H9 (cell line): Measurements from ENCODE around the gene OR6T1. TPM values are rescaled to one million over a fixed set of nuclear protein-coding genes. Genes with fewer than 3 reads are reported as not detected.

Experiments
- DNase-seq: peaks from one replicate; pipeline ENCODE4 v3.0.0-alpha.2; 2017
- H2AFZ ChIP-seq: one replicate; pipeline ENCODE4 v1.6.1; 2013; ENCODE audit warnings: mild to moderate bottlenecking, low read length, control low read depth, moderate library complexity
- H2AK5ac ChIP-seq: 2 replicates; pipeline ENCODE4 v1.6.1; 2013; ENCODE audit warnings: low read length, control low read depth, mixed read lengths; ENCODE audit not compliant: insufficient read length
- H2BK120ac ChIP-seq: one replicate; pipeline ENCODE4 v1.6.1; 2013; ENCODE audit warnings: low read depth, mild to moderate bottlenecking, low read length, control low read depth, inconsistent platforms; ENCODE audit not compliant: poor library complexity, severe bottlenecking
- H2BK12ac ChIP-seq: 2 replicates; pipeline ENCODE4 v1.6.1; 2013; ENCODE audit warnings: low read length, control low read depth, mixed read lengths, low read depth; ENCODE audit not compliant: insufficient read length
- H2BK15ac ChIP-seq: 2 replicates; pipeline ENCODE4 v1.6.1; 2013; ENCODE audit warnings: low read depth, low read length, control low read depth
- H2BK20ac ChIP-seq: one replicate; pipeline ENCODE4 v1.6.1; 2013; ENCODE audit warnings: low read depth, mild to moderate bottlenecking, low read length, control low read depth, inconsistent platforms; ENCODE audit not compliant: poor library complexity, severe bottlenecking
- H2BK5ac ChIP-seq: 2 replicates; pipeline ENCODE4 v1.6.1; 2013; ENCODE audit warnings: low read length, control low read depth, mixed read lengths; ENCODE audit not compliant: insufficient read length
- H3K14ac ChIP-seq: 2 replicates; pipeline ENCODE4 v1.6.1; 2013; ENCODE audit warnings: low read length, control low read depth; ENCODE audit not compliant: insufficient read depth
- H3K18ac ChIP-seq: 2 replicates; pipeline ENCODE4 v1.6.1; 2013; ENCODE audit warnings: low read depth, mild to moderate bottlenecking, mixed read lengths, low read length, control low read depth; ENCODE audit not compliant: insufficient read length
- H3K23ac ChIP-seq: 2 replicates; pipeline ENCODE4 v1.6.1; 2013; ENCODE audit warnings: low read length, control low read depth, mixed read lengths, low read depth; ENCODE audit not compliant: insufficient read length
- H3K23me2 ChIP-seq: 2 replicates; pipeline ENCODE4 v1.6.1; 2013; ENCODE audit warnings: low read depth, mild to moderate bottlenecking, mixed read lengths, low read length, control low read depth; ENCODE audit not compliant: insufficient read length, poor library complexity, severe bottlenecking
- H3K27ac ChIP-seq: 2 replicates; pipeline ENCODE4 v1.5.1; 2013; ENCODE audit warnings: low read length, control low read depth, mixed read lengths, low read depth; ENCODE audit not compliant: insufficient read length
- H3K27me3 ChIP-seq: 2 replicates; pipeline ENCODE4 v1.6.1; 2013; ENCODE audit warnings: low read length, control low read depth, inconsistent platforms; ENCODE audit not compliant: insufficient read depth
- H3K4ac ChIP-seq: 2 replicates; pipeline ENCODE4 v1.6.1; 2013; ENCODE audit warnings: low read depth, mild to moderate bottlenecking, control low read depth, inconsistent platforms, low read length, moderate library complexity
- H3K4me1 ChIP-seq: 2 replicates; pipeline ENCODE4 v1.6.1; 2013; ENCODE audit warnings: low read length, control low read depth, inconsistent platforms; ENCODE audit not compliant: insufficient read depth
- H3K4me2 ChIP-seq: 2 replicates; pipeline ENCODE4 v1.6.1; 2013; ENCODE audit warnings: low read length, control low read depth, mixed read lengths; ENCODE audit not compliant: insufficient read length, insufficient read depth
- H3K56ac ChIP-seq: 2 replicates; pipeline ENCODE4 v1.6.1; 2013; ENCODE audit warnings: low read depth, mild to moderate bottlenecking, mixed read lengths, low read length, control low read depth; ENCODE audit not compliant: insufficient read length
- H3K79me1 ChIP-seq: 2 replicates; pipeline ENCODE4 v1.6.1; 2013; ENCODE audit warnings: low read depth, mild to moderate bottlenecking, moderate library complexity, low read length, control low read depth, inconsistent platforms; ENCODE audit not compliant: insufficient read depth, poor library complexity, severe bottlenecking
- H3K79me2 ChIP-seq: 2 replicates; pipeline ENCODE4 v1.6.1; 2013; ENCODE audit warnings: low read length, control low read depth, inconsistent platforms; ENCODE audit not compliant: insufficient read depth
- H3K9ac ChIP-seq: 2 replicates; pipeline ENCODE4 v1.6.1; 2013; ENCODE audit warnings: low read length, control low read depth, mixed read lengths; ENCODE audit not compliant: insufficient read length; ENCODE audit errors: extremely low read depth
- H3K9me3 ChIP-seq: one replicate; pipeline ENCODE4 v1.6.1; 2013; ENCODE audit warnings: low read depth, low read length, inconsistent platforms; ENCODE audit not compliant: control insufficient read depth
- H3T11ph ChIP-seq: one replicate; pipeline ENCODE4 v1.6.1; 2013; ENCODE audit warnings: mild to moderate bottlenecking, low read length, control low read depth, inconsistent platforms
- H4K20me1 ChIP-seq: one replicate; pipeline ENCODE4 v1.6.1; 2013; ENCODE audit not compliant: control insufficient read depth, insufficient read length, insufficient read depth
- H4K5ac ChIP-seq: 2 replicates; pipeline ENCODE4 v1.6.1; 2013; ENCODE audit warnings: low read depth, mild to moderate bottlenecking, mixed read lengths, low read length, control low read depth; ENCODE audit not compliant: insufficient read length
- H4K8ac ChIP-seq: replicated peaks from 2 replicates; pipeline ENCODE4 v1.6.1; 2013; ENCODE audit warnings: low read length, control low read depth, mixed read lengths, low read depth; ENCODE audit not compliant: insufficient read length
- H4K91ac ChIP-seq: 2 replicates; pipeline ENCODE4 v1.6.1; 2013; ENCODE audit warnings: low read depth, mild to moderate bottlenecking, moderate library complexity, mixed read lengths, low read length, control low read depth; ENCODE audit not compliant: insufficient read length
- H3K27ac Mint-ChIP-seq, 3 experiments: 2 replicates in 2 of 3; 3 replicates in 1 of 3; pipeline ENCODE4 v1.8.0; 2020 to 2021; ENCODE audit warnings: mixed read lengths in 3 of 3, mild to moderate bottlenecking in 1 of 3, moderate library complexity in 1 of 3
- H3K27me3 Mint-ChIP-seq: 2 replicates; pipeline ENCODE4 v1.8.0; 2021; ENCODE audit warnings: low read depth, mild to moderate bottlenecking, moderate library complexity, mixed read lengths
- H3K36me3 Mint-ChIP-seq, 3 experiments: 2 replicates in 2 of 3; 3 replicates in 1 of 3; pipeline ENCODE4 v1.8.0; 2020 to 2021; ENCODE audit warnings: low read depth in 3 of 3, mixed read lengths in 3 of 3; ENCODE audit not compliant: insufficient read depth in 1 of 3
- H3K4me1 Mint-ChIP-seq, 2 experiments: 2 replicates each; pipeline ENCODE4 v1.8.0; 2020; ENCODE audit warnings: mixed read lengths in 2 of 2
- H3K4me3 Mint-ChIP-seq, 2 experiments: 2 replicates in 1 of 2; 3 replicates in 1 of 2; pipeline ENCODE4 v1.8.0; 2020 to 2021; ENCODE audit warnings: mild to moderate bottlenecking in 2 of 2, mixed read lengths in 2 of 2, moderate library complexity in 1 of 2
- H3K9me3 Mint-ChIP-seq, 2 experiments: 2 replicates in 1 of 2; 3 replicates in 1 of 2; pipeline ENCODE4 v1.8.0; 2020; ENCODE audit warnings: mild to moderate bottlenecking in 2 of 2, mixed read lengths in 2 of 2, moderate library complexity in 1 of 2
- WGBS: extraction: QIAGEN DNeasy Blood & Tissue Kit; methylation state at CpG from one replicate; pipeline ENCODE4 v1.1.7; 2013; ENCODE audit warnings: missing lambda C conversion rate, low lambda C conversion rate, mixed read lengths; ENCODE audit not compliant: insufficient read length; ENCODE audit errors: extremely low coverage; 5-methylcytosine and 5-hydroxymethylcytosine counted together
- total RNA-seq: library from RNA; stranded (reverse); gene quantifications from 2 replicates; pipeline ENCODE4 v1.2.1, GENCODE V29; 2021
- TF ChIP-seq, protein P1 (sequence below): fragments of 200-600 bp; sonication (generic); conservative IDR thresholded peaks from 3 replicates; pipeline ENCODE4 v1.8.0; 2021; ENCODE audit warnings: antibody characterized with exemption, mild to moderate bottlenecking

OR6T1 gene
- total RNA-seq, 1 experiment from 2014 or later, result not detected

DNA sequence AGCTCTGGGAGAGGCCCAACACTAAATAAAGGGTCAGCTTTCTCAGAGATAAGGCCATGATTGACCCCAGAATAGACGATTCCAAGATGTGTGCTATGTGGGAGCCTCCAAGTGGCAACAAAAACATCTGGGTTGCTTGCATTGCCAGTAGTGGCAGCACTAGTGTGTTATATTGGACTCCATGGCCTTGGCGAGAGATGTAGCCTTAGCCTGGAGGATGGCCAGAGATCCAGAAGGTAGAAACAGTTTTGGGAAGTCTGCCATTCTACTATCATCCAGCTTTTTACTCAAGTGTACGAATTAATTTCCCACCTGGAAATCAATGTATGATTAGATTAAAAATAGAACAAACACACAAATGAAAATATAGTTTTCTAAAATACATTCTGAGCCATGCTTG is 38.7 kb downstream of the OR6T1 start:
- H3K36me3 Mint-ChIP-seq, result no peaks in the 10 kb centered on the region
- Histone ChIP-seq H3K4ac (no peak overlapping the region), H2BK20ac (no peak overlapping the region), H2AFZ (no peak overlapping the region), H2BK15ac (no peak overlapping the region), H3K14ac (no peak overlapping the region), H3K9me3 (no peaks in the 10 kb centered on the region), H3K23ac (no peak overlapping the region), H3K23me2 (no peaks in the 10 kb centered on the region), H4K8ac (no peak overlapping the region), H3K4me2 (no peak overlapping the region), H3K79me2 (no peaks in the 10 kb centered on the region), H3K56ac (no peak overlapping the region), H3K18ac (no peak overlapping the region), H4K20me1 (no peaks in the 10 kb centered on the region), H3K27ac (no peak overlapping the region), H4K5ac (no peak overlapping the region), H2BK5ac (no peak overlapping the region), H3K27me3 (no peaks in the 10 kb centered on the region), H4K91ac (no peak overlapping the region), H3K79me1 (no peaks in the 10 kb centered on the region), H3T11ph (no peak overlapping the region), H3K9ac (no peak overlapping the region), H3K4me1 (no peaks in the 10 kb centered on the region; the same call in 1 of the 2 replicates), H2BK120ac (no peak overlapping the region), H2AK5ac (no peak overlapping the region), H2BK12ac (no peak overlapping the region)
- TF ChIP-seq, protein P1, sequence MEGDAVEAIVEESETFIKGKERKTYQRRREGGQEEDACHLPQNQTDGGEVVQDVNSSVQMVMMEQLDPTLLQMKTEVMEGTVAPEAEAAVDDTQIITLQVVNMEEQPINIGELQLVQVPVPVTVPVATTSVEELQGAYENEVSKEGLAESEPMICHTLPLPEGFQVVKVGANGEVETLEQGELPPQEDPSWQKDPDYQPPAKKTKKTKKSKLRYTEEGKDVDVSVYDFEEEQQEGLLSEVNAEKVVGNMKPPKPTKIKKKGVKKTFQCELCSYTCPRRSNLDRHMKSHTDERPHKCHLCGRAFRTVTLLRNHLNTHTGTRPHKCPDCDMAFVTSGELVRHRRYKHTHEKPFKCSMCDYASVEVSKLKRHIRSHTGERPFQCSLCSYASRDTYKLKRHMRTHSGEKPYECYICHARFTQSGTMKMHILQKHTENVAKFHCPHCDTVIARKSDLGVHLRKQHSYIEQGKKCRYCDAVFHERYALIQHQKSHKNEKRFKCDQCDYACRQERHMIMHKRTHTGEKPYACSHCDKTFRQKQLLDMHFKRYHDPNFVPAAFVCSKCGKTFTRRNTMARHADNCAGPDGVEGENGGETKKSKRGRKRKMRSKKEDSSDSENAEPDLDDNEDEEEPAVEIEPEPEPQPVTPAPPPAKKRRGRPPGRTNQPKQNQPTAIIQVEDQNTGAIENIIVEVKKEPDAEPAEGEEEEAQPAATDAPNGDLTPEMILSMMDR, result no peak
- no peak overlapping the region for H3K27ac Mint-ChIP-seq
- DNase-seq, result no peak
- no CpG with 5 or more reads among the region's 3 CpGs for WGBS
- peaks cover 11 to 16% of the 10 kb centered on the region in 2 experiments for H3K4me1 Mint-ChIP-seq
- no peaks in the 10 kb centered on the region for H3K9me3 Mint-ChIP-seq
- no peaks in the 10 kb centered on the region for H3K27me3 Mint-ChIP-seq
- no peak overlapping the region for H3K4me3 Mint-ChIP-seq
